Neuronal stem cell (in vitro differentiated cells): Measurements from ENCODE around the gene SGK1.
"Not testable (repeated sequence)": the region's sequence is repeated elsewhere in the genome, so short reads cannot be mapped to it uniquely, and the experiment has no call there.

Experiments
- DNase-seq: peaks from one replicate; pipeline ENCODE4 v3.0.0-alpha.2; 2013; ENCODE audit warnings: low spot score
- H2AFZ ChIP-seq: one replicate; pipeline ENCODE4 v1.6.1; 2013; ENCODE audit warnings: mild to moderate bottlenecking, low read length, inconsistent platforms
- H2AK5ac ChIP-seq: 2 replicates; pipeline ENCODE4 v1.6.1; 2013; ENCODE audit warnings: low read depth, mild to moderate bottlenecking, inconsistent platforms, low read length, moderate library complexity, mixed read lengths
- H2BK120ac ChIP-seq: 2 replicates; pipeline ENCODE4 v1.6.1; 2013; ENCODE audit warnings: low read depth, mild to moderate bottlenecking, inconsistent platforms, low read length, moderate library complexity, mixed read lengths
- H2BK12ac ChIP-seq: one replicate; pipeline ENCODE4 v1.6.1; 2013; ENCODE audit warnings: low read length, inconsistent platforms
- H2BK15ac ChIP-seq: 2 replicates; pipeline ENCODE4 v1.6.1; 2013; ENCODE audit warnings: mild to moderate bottlenecking, low read length, inconsistent platforms, mixed read lengths
- H2BK5ac ChIP-seq: one replicate; pipeline ENCODE4 v1.6.1; 2013; ENCODE audit warnings: inconsistent platforms, mild to moderate bottlenecking, low read length, moderate library complexity
- H3K14ac ChIP-seq: one replicate; pipeline ENCODE4 v1.6.1; 2013; ENCODE audit warnings: low read length, inconsistent platforms
- H3K18ac ChIP-seq: 2 replicates; pipeline ENCODE4 v1.6.1; 2013; ENCODE audit warnings: low read length, inconsistent platforms
- H3K23ac ChIP-seq: 2 replicates; pipeline ENCODE4 v1.6.1; 2013; ENCODE audit warnings: low read depth, mild to moderate bottlenecking, mixed read lengths, low read length, inconsistent platforms; ENCODE audit not compliant: poor library complexity
- H3K27ac ChIP-seq: replicated peaks from 3 replicates; pipeline ENCODE4 v1.5.1; 2013; ENCODE audit warnings: low read length, inconsistent platforms
- H3K27me3 ChIP-seq, 3 experiments: 2 replicates each; pipeline ENCODE4 v1.6.1; 2013; ENCODE audit warnings: low read length in 3 of 3, mild to moderate bottlenecking in 2 of 3, inconsistent platforms in 1 of 3, low read depth in 1 of 3, mixed read lengths in 1 of 3, moderate library complexity in 1 of 3; ENCODE audit not compliant: control insufficient read depth in 3 of 3, insufficient read depth in 3 of 3
- H3K36me3 ChIP-seq, 2 donors: replicated peaks in 1 of 2; 2 replicates each; pipeline ENCODE4 v1.6.1; 2013; ENCODE audit warnings: low read length in 2 of 2; ENCODE audit not compliant: control insufficient read depth in 2 of 2, insufficient read depth in 2 of 2
- H3K4ac ChIP-seq: 2 replicates; pipeline ENCODE4 v1.6.1; 2013; ENCODE audit warnings: inconsistent platforms, mild to moderate bottlenecking, low read length, moderate library complexity
- H3K4me1 ChIP-seq, 2 donors: 1 replicate in 1 of 2; 2 replicates in 1 of 2; pipeline ENCODE4 v1.6.1; 2013; ENCODE audit warnings: low read length in 2 of 2, low read depth in 1 of 2; ENCODE audit not compliant: control insufficient read depth in 2 of 2, insufficient read depth in 1 of 2
- H3K4me2 ChIP-seq: one replicate; pipeline ENCODE4 v1.6.1; 2013; ENCODE audit warnings: mild to moderate bottlenecking, low read length, inconsistent platforms; ENCODE audit not compliant: insufficient read depth, poor library complexity, severe bottlenecking
- H3K4me3 ChIP-seq, 2 donors: 2 replicates each; pipeline ENCODE4 v1.5.1; 2013; ENCODE audit warnings: low read length in 2 of 2, mild to moderate bottlenecking in 2 of 2, inconsistent platforms in 1 of 2, moderate library complexity in 1 of 2
- H3K79me1 ChIP-seq: one replicate; pipeline ENCODE4 v1.6.1; 2013; ENCODE audit warnings: low read depth, mild to moderate bottlenecking, inconsistent platforms, low read length, moderate library complexity
- H3K9ac ChIP-seq: one replicate; pipeline ENCODE4 v1.6.1; 2013; ENCODE audit warnings: mild to moderate bottlenecking, low read depth, low read length, inconsistent platforms; ENCODE audit not compliant: poor library complexity
- H3K9me3 ChIP-seq, 2 donors: replicated peaks in 1 of 2; 2 replicates each; pipeline versions ENCODE3 to v1.6.1; 2013; ENCODE audit warnings: low read length in 2 of 2, mild to moderate bottlenecking in 2 of 2, inconsistent platforms in 1 of 2, low read depth in 1 of 2, mixed read lengths in 1 of 2, moderate library complexity in 1 of 2; ENCODE audit not compliant: control insufficient read depth in 2 of 2, insufficient read depth in 1 of 2
- H4K8ac ChIP-seq: one replicate; pipeline ENCODE4 v1.6.1; 2013; ENCODE audit warnings: low read depth, mild to moderate bottlenecking, inconsistent platforms, low read length, moderate library complexity
- H4K91ac ChIP-seq: one replicate; pipeline ENCODE4 v1.6.1; 2013; ENCODE audit warnings: low read length, low read depth, mild to moderate bottlenecking, inconsistent platforms; ENCODE audit not compliant: poor library complexity
- WGBS, 2 donors: extraction: QIAGEN DNeasy Blood & Tissue Kit; methylation state at CpG; one replicate each; pipeline ENCODE4 v1.1.7; 2013; ENCODE audit warnings: missing lambda C conversion rate in 2 of 2, mixed read lengths in 1 of 2; ENCODE audit not compliant: insufficient read length in 2 of 2, insufficient replicate concordance in 1 of 2; ENCODE audit errors: extremely low coverage in 2 of 2; 5-methylcytosine and 5-hydroxymethylcytosine counted together

Gene SGK1

GRCh38 chr6:134204759-134205158 is 113.2 kb downstream of the SGK1 start:
- not testable (repeated sequence) for H3K4ac ChIP-seq, H2BK120ac ChIP-seq, H3K27ac ChIP-seq, H2BK5ac ChIP-seq, H3K18ac ChIP-seq, H3K14ac ChIP-seq, H3K9me3 ChIP-seq, H3K4me1 ChIP-seq, DNase-seq, H3K9ac ChIP-seq, H2BK12ac ChIP-seq, H3K23ac ChIP-seq, H3K36me3 ChIP-seq, H3K4me2 ChIP-seq, H3K4me3 ChIP-seq, H2AFZ ChIP-seq, H3K27me3 ChIP-seq, H4K8ac ChIP-seq, H3K79me1 ChIP-seq, H4K91ac ChIP-seq, H2AK5ac ChIP-seq, H2BK15ac ChIP-seq
- WGBS, 2 donors, result no CpG with 5 or more reads among the region's 1 CpG

GRCh38 chr6:134204031-134204430 is 113.9 kb downstream of the SGK1 start:
- Histone ChIP-seq H2BK12ac (no peak overlapping the region), H3K4ac (no peak overlapping the region), H3K23ac (no peak overlapping the region), H3K79me1 (no peaks in the 10 kb centered on the region), H2BK5ac (no peak overlapping the region), H2BK15ac (no peak overlapping the region), H3K14ac (no peak overlapping the region), H3K9me3 (no peaks in the 10 kb centered on the region), H2AK5ac (no peak overlapping the region), H3K27me3 (no peaks in the 10 kb centered on the region), H3K27ac (no peak overlapping the region), H2BK120ac (no peak overlapping the region), H3K4me2 (no peak overlapping the region), H2AFZ (no peak overlapping the region), H3K4me1 (no peaks in the 10 kb centered on the region), H3K9ac (no peak overlapping the region), H4K8ac (no peak overlapping the region), H3K36me3 (no peaks in the 10 kb centered on the region), H4K91ac (no peak overlapping the region), H3K4me3 (no peak overlapping the region), H3K18ac (no peak overlapping the region)
- DNase-seq, result no peak
- no CpG with 5 or more reads among the region's 1 CpG for WGBS, 2 donors

GRCh38 chr6:134201716-134202115 is 116.2 kb downstream of the SGK1 start:
- Histone ChIP-seq H3K14ac (no peak overlapping the region), H4K91ac (no peak overlapping the region), H3K9ac (no peak overlapping the region), H3K4me3 (no peak overlapping the region), H2AFZ (no peak overlapping the region), H3K4me2 (no peak overlapping the region), H4K8ac (no peak overlapping the region), H3K27ac (no peak overlapping the region), H3K79me1 (no peaks in the 10 kb centered on the region), H2BK12ac (no peak overlapping the region), H3K4ac (no peak overlapping the region), H3K27me3 (no peaks in the 10 kb centered on the region), H3K36me3 (no peaks in the 10 kb centered on the region), H3K9me3 (no peaks in the 10 kb centered on the region), H2AK5ac (no peak overlapping the region), H3K4me1 (no peaks in the 10 kb centered on the region), H2BK15ac (no peak overlapping the region), H3K18ac (no peak overlapping the region), H2BK5ac (no peak overlapping the region), H3K23ac (no peak overlapping the region), H2BK120ac (no peak overlapping the region)
- WGBS, 2 donors, result no CpG with 5 or more reads among the region's 5 CpGs
- DNase-seq, result no peak

- H3K23ac ChIP-seq, result no peak overlapping the region
- no CpG with 5 or more reads among the region's 5 CpGs for WGBS, 2 donors
- no peaks in the 10 kb centered on the region for H3K4me1 ChIP-seq
- H3K9ac ChIP-seq, result no peak overlapping the region
- H2AFZ ChIP-seq, result no peak overlapping the region
- H4K91ac ChIP-seq, result no peak overlapping the region
- no peak overlapping the region for H2AK5ac ChIP-seq
- H2BK12ac ChIP-seq, result no peak overlapping the region
- no peaks in the 10 kb centered on the region for H3K27me3 ChIP-seq
- H3K79me1 ChIP-seq, result no peaks in the 10 kb centered on the region
- H3K27ac ChIP-seq, result no peak overlapping the region
- H3K9me3 ChIP-seq, result no peaks in the 10 kb centered on the region
- H3K36me3 ChIP-seq, result no peaks in the 10 kb centered on the region
- H3K4me2 ChIP-seq, result no peak overlapping the region
- H3K18ac ChIP-seq, result no peak overlapping the region
- H2BK120ac ChIP-seq, result no peak overlapping the region
- no peak overlapping the region for H2BK15ac ChIP-seq
- H4K8ac ChIP-seq, result no peak overlapping the region
- no peak overlapping the region for H2BK5ac ChIP-seq
- H3K14ac ChIP-seq, result no peak overlapping the region
- no peak for DNase-seq
- no peak overlapping the region for H3K4ac ChIP-seq
- no peak overlapping the region for H3K4me3 ChIP-seq
These were observed 117.9 kb downstream of the SGK1 start for GRCh38 chr6:134199848-134200606.
